ENCODE results near the gene CPED1. TPM values are rescaled to one million over a fixed set of nuclear protein-coding genes. Genes with fewer than 3 reads are reported as not detected.
"Not testable (repeated sequence)": the region's sequence is repeated elsewhere in the genome, so short reads cannot be mapped to it uniquely, and the experiment has no call there.

CPED1 gene
- total RNA-seq, 2 donors from 2014 or later, result not detected

DNA sequence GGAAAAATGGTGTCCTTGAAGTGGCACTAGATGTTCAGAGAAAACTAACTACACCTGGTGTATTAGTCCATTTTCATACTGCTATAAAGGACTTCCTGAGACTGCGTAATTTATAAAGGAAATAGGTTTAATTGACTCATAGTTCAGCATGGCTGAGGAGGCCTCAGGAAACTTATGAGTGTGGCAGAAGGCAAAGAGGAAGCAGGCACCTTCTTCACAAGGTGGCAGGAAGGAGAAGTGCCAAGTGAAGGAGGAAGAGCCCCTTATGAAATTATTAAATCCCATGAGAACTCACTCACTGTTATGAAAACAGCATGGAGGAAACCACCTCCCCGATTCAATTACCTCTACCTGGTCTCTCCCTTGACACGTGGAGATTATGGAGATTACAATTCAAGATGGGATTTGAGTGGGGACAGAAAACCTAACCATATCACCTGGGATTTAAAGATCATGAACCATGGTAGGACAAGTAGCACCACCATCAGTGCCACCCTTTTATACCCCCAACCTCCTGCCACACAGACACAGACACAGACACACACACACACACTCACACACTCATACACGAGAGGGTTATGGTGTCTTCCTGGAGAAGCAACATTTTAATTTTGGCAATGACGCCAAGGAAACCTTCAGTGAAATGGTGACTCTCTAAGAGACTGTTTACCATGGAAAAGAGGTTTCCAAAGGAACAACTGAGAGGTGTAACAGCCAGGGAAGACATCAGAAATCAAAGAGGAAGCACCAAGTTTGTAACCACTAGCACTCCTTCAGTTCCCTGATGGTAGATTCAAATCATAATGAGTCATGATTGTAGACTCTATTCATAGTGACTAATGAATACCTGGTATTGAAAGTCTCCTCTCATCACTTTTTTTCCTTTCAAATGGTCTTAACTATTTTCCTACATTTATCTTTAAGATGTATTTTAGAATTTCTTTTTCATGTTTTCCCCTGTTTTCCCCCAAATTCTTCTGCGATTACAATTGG lies 298.5 kb downstream of the CPED1 start:
- Mint-ChIP-seq H3K36me3 (peaks cover 12 to 24% of the 10 kb centered on the region in 2 donors), H3K27ac (peak overlapping the region in 1 of 2 donors; percentile 36), H3K9me3 (peaks cover 12 to 33% of the 10 kb centered on the region in 2 donors)
- ATAC-seq (peak; percentile 57 to 87), DNase-seq (ENCODE audit: low spot score in 2 of 2) (no peak)

DNA sequence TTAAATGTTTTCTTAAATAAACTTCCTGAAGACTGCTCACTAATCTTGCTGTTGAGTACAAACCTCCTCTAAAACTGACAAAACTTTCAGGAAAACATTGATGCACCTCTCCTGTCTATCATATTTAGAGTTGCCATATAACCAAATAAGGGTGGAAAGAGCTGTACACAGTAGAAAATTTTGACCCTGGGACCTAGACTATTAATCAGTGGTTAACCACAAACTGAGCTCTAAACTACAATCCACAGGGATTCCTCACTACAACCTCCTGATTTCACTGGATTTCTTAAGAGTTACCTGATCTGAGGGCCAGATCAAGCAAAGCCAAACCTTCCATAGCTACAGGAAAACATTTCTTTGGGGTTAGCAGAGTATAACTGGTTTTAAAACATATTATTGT lies 300.4 kb downstream of the CPED1 start:
- DNase-seq (ENCODE audit: low spot score in 2 of 2) (no peak), ATAC-seq (no peak)
- Mint-ChIP-seq H3K27ac (no peak overlapping the region), H3K9me3 (peaks cover 17 to 36% of the 10 kb centered on the region in 2 donors), H3K36me3 (peaks cover 12 to 26% of the 10 kb centered on the region in 2 donors)

DNA sequence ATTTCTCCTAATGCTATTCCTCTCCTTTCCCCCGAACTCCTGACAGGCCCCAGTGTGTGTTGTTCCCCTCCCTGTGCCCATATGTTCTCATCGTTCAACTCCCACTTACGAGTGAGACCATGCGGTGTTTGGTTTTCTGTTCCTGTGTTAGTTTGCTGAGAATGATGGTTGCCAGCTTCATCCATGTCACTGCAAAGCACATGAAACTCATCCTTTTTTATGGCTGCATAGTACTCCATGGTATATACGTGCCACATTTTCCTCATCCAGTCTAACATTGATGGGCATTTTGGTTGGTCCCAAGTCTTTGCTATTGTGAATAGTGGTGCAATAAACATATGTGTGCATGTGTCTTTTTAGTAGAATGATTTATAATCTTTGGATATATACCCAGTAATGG lies 301.4 kb downstream of the CPED1 start:
- Mint-ChIP-seq H3K36me3 (peaks cover 9 to 24% of the 10 kb centered on the region in 2 donors), H3K9me3 (peaks cover 16 to 32% of the 10 kb centered on the region in 2 donors)
- DNase-seq (ENCODE audit: low spot score in 2 of 2); H3K27ac Mint-ChIP-seq; ATAC-seq: not testable (repeated sequence)

DNA sequence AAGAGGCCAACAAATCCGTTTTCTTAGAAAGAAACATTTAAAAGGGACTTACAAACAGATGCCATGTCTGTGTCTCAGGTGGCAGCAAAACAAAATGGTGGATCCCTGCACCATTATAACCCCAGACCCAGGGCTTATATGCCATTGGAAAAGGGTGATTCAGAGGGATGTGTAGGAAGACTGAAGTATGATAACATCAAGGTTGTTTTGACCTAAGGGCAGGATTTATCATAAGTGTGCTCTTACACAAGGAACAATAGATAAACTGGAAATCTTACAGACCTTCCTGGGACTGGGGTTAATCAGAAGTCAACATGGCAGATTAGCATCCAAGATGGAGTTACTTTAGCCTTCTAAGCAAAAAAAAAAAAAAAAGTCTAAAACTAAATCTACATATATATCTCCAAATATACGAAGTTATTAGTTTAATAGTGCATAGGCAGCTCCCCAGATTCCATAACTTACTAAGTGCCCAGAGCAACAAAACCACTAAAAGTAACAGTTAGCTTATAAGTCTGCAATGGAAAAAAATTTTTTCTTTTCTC lies 306.0 kb downstream of the CPED1 start:
- Mint-ChIP-seq H3K27ac (no peak overlapping the region), H3K36me3 (peaks cover 0 to 5% of the 10 kb centered on the region in 2 donors), H3K9me3 (peaks cover 7 to 11% of the 10 kb centered on the region in 2 donors)
- no peak for DNase-seq (ENCODE audit: low spot score in 2 of 2)
- no peak for ATAC-seq

DNA sequence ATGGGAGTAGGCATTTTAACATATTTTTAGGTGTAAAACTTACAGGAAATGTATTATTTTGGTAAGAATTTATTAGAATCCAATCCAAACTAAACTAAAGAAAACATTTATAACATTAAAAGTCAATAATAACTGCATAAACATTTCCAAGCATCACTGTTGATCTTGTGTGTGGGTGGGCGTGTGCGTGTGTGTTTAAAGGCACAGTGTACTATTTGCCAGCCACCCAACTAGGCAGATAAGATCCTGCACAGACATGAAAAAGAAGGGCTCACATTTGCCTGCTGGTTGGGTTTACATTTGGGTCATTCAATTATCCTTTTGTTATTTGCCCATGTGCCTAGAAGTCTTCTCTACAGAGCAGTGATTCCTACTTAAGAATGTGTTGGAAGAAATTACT lies 309.3 kb downstream of the CPED1 start:
- no peak for DNase-seq (ENCODE audit: low spot score in 2 of 2)
- H3K27ac Mint-ChIP-seq, result no peak overlapping the region

DNA sequence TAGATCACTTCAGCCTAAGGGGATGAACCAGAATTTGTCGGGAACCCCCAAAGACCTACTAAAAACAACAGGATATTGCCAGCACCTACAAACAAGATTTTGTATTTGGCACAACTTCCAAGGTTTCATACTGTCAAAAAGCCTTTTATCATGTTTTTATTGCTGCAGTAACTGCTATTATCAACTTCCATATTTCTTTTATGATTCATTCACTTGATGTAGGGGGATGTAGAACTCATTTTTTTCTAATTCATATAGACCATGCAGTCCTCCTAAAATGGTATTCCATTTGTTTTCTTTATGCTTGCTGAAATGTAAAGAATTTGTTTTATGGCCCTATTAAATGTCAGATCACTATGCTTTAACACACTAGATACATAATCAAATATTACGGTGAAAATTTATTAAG lies 310.3 kb downstream of the CPED1 start:
- no peak overlapping the region for H3K27ac Mint-ChIP-seq
- H3K9me3 Mint-ChIP-seq, result peaks cover 2 to 3% of the 10 kb centered on the region in 2 donors
- ATAC-seq (no peak), DNase-seq (ENCODE audit: low spot score in 2 of 2) (no peak)
- H3K36me3 Mint-ChIP-seq, result peaks cover 0 to 4% of the 10 kb centered on the region in 2 donors

More for the DNA sequence above, 309.3 kb downstream of the CPED1 start:
- H3K36me3 Mint-ChIP-seq, result peaks cover 0 to 5% of the 10 kb centered on the region in 2 donors
- H3K9me3 Mint-ChIP-seq, result peaks cover 6 to 7% of the 10 kb centered on the region in 2 donors
- ATAC-seq, result no peak

DNA sequence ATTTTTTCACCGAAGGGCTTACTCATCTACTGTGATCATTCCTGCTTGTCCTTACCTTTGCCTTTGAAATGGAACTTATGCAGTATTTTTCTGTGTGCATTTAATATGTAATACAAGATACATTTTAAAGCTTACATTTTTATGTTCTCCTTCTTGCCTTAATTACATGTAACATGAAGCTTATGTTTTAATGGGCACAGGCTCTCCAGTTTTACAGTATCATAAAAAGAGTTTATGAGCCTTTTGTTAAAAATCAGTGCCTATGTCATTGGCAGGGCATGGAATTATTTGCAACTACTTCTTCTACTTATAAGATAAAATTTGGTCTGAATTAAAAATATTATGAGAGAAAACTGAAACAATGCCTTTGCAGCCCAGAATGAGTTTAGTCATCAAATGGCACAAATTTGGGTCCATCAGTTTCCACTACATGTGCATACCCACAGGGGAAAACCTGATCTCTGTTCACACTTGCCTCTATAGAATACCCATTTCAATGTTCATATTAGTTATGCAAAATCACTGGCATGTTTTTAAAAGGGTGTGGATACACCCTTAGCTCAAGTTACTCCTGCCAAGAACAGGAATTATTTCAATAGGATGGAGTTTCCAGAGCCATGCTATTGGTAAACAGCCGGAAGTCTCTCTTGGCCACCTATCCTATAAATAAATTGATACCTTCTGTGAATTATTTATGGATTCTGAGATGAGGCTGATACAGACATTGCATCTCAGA lies 312.3 kb downstream of the CPED1 start:
- no peak overlapping the region for H3K27ac Mint-ChIP-seq
- H3K36me3 Mint-ChIP-seq, result no peaks in the 10 kb centered on the region
- no peaks in the 10 kb centered on the region for H3K9me3 Mint-ChIP-seq
- no peak for ATAC-seq
- DNase-seq (ENCODE audit: low spot score in 2 of 2), result no peak

GRCh38 chr7:121301446-121302213 lies 313.1 kb downstream of the CPED1 start:
- H3K36me3 Mint-ChIP-seq, result no peaks in the 10 kb centered on the region
- H3K9me3 Mint-ChIP-seq, result no peaks in the 10 kb centered on the region
- no peak for ATAC-seq
- DNase-seq (ENCODE audit: low spot score in 2 of 2), result no peak
- no peak overlapping the region for H3K27ac Mint-ChIP-seq

DNA sequence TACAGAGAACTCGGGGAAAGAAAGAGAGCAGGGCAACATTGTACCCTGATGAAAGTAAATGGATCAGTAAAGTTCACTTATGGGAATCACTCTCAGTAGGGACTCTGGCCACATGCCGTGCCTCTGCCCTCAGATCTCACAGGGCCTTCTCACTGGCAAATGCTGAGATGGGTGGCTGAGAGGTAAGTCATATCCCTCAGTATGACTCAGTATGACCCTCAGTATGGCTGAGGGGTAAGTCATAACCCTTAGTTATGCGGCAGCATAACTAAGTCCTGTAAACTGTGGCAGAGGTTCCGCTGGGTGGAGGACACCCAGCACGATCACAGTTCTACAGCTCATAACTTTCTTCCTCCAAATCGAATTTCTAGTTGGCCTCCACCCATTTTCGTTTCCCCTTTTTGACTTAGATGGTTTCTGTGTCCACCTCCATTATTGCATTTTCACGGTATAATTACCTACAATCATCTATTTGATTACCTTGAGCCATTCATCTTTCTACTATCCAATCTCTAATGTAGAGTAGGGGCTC lies 313.8 kb downstream of the CPED1 start:
- no peaks in the 10 kb centered on the region for H3K36me3 Mint-ChIP-seq
- no peaks in the 10 kb centered on the region for H3K9me3 Mint-ChIP-seq
- peak; percentile 47 to 73 for ATAC-seq
- no peak overlapping the region for H3K27ac Mint-ChIP-seq
- DNase-seq (ENCODE audit: low spot score in 2 of 2), result no peak

- ATAC-seq, result no peak
- Mint-ChIP-seq H3K36me3 (no peaks in the 10 kb centered on the region), H3K27ac (no peak overlapping the region), H3K9me3 (no peaks in the 10 kb centered on the region)
- no peak for DNase-seq (ENCODE audit: low spot score in 2 of 2)
Observed at GRCh38 chr7:121303422-121304101, 315.1 kb downstream of the CPED1 start.

GRCh38 chr7:121304102-121304658 lies 315.7 kb downstream of the CPED1 start:
- DNase-seq (ENCODE audit: low spot score in 2 of 2) (no peak), ATAC-seq (no peak)
- Mint-ChIP-seq H3K9me3 (no peaks in the 10 kb centered on the region), H3K36me3 (no peaks in the 10 kb centered on the region), H3K27ac (no peak overlapping the region)

- Mint-ChIP-seq H3K27ac (no peak overlapping the region), H3K9me3 (no peaks in the 10 kb centered on the region), H3K36me3 (no peaks in the 10 kb centered on the region)
- DNase-seq (ENCODE audit: low spot score in 2 of 2) (no peak), ATAC-seq (no peak)
Observed at GRCh38 chr7:121305109-121305508, 316.6 kb downstream of the CPED1 start.

GRCh38 chr7:121306565-121306964 lies 318.1 kb downstream of the CPED1 start:
- H3K9me3 Mint-ChIP-seq, result peaks cover 0 to 3% of the 10 kb centered on the region in 2 donors
- H3K27ac Mint-ChIP-seq, result no peak overlapping the region
- DNase-seq (ENCODE audit: low spot score in 2 of 2) (no peak), ATAC-seq (peak in 1 of 2 donors; percentile 83)
- H3K36me3 Mint-ChIP-seq, result no peaks in the 10 kb centered on the region

- DNase-seq (ENCODE audit: low spot score in 2 of 2) (no peak), ATAC-seq (peak in 1 of 2 donors; percentile 59)
- H3K9me3 Mint-ChIP-seq, result peaks cover 0 to 3% of the 10 kb centered on the region in 2 donors
- no peak overlapping the region for H3K27ac Mint-ChIP-seq
- no peaks in the 10 kb centered on the region for H3K36me3 Mint-ChIP-seq
Observed at GRCh38 chr7:121307021-121307574, 318.6 kb downstream of the CPED1 start.

DNA sequence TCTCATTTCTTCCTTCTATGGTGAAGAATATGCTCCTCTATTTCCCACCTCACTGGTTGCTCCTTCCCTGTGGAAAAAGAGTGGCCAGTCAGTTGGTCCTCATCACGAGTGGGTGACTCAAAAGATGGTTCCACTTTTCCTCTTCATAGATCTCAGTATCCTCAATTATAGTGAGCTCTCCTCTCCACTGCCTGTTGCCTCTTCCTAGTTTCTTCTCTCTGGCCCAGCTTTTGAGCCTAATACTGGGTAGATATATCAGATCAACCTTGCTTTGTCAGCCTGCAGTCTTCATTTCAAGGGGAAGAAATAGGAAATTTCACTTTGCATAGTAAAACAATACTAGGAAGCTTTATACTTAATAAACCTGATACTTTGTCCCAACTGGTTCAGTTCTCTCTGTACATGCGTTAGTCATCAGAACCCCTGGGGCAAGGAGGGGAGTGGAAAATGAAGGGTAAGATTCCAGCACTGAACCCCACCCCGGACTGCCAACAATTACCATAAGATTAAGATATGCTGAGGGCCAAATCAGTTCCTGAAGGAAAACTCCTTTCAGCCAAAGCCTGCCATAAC lies 324.8 kb downstream of the CPED1 start:
- no peak overlapping the region for H3K27ac Mint-ChIP-seq
- no peak for ATAC-seq
- no peak for DNase-seq (ENCODE audit: low spot score in 2 of 2)
- no peaks in the 10 kb centered on the region for H3K36me3 Mint-ChIP-seq
- H3K9me3 Mint-ChIP-seq, result peaks cover 0 to 3% of the 10 kb centered on the region in 2 donors

Data from activated naive CD4-positive, alpha-beta T cell treated with anti-CD3 and anti-CD28 coated beads, Interleukin-2, amount 50 U/mL, for 72 hours (primary cell).